Midbrain (tissue), 1 donor: ENCODE results near the gene SOST.
"Not testable (repeated sequence)": the region's sequence is repeated elsewhere in the genome, so short reads cannot be mapped to it uniquely, and the experiment has no call there.

Source experiments
- DNase-seq: peaks from one replicate; lab custom pipeline; 2025; lab: John Stamatoyannopoulos, UW

Gene SOST

DNA sequence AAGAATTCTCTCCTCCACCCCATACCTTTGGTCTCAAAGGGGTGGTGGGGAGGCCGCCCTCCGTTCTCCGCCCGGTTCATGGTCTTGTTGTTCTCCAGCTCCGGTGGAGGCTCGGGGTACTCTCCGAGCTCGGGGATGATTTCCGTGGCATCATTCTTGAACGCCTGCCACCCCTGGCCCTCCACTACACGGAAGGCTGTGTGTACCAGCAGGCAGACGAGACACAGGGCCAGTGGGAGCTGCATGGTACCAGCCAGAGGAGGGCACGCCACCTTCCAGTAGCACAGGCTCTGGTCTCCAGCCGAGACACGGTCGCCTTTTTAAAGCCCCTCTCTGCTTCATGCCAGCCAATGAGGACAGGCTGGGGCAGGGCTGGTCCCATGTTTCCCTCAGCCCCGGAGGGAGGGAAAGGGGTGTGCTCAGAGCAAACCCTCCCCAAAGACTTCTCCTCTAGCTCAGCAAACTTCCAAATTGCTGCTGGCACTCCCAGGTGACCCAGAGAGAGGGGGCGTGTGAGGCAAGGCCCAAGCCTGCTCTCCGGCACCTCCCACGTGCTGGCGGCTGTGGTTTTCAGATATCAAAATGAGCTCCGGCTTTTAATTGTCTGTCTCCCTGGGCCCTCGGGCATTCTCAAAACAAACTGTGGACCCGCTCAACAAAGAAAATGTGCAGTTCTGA, at the start of gene SOST:
TSS of gene SOST (minus strand) at position 295 of the 678 bp plus-strand sequence. CDS start at position 245, 50 bp downstream.
- DNase-seq, result no peak

DNA sequence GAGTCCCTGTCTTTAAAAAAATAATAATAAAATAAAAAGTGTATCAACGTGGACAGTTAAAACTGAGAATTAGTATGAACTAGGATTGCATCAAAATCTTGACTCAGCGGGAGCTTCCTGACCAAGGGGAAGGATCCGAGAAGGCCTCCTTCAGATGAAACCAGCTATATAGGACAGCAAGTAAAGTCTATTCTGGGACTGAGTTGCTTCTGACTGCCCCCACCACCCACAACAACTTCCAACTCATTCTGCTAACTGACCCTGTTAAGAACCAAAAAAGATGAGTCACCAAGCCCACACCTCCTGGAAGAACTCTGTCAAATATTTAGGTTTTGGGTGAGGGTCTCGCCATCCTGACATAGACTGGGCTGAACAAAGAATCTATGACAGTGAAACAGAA, 49.5 kb upstream of the SOST start:
- DNase-seq, result no peak

GRCh38 chr17:43805117-43805516, 46.5 kb upstream of the SOST start:
- DNase-seq, result no peak

DNA sequence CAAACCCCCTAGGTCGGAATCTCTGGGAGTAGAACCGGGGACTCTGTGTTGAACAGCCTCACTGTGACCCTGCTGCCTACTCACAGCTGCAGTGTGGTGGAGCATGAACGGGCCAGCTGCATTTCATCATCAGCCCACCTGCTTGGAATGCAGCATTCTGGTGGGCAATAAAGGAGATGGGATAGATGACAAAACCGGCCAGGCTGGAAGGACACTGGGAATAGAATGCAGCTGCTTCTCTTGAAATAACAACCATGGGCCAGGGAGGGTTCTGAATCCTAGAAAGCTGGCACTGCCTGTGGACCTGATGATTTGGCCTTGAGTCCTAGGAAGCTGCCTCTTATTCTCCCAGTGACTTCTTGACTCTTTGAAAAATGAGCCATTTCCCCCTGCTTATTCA, 45.2 kb upstream of the SOST start:
- DNase-seq, result no peak

DNA sequence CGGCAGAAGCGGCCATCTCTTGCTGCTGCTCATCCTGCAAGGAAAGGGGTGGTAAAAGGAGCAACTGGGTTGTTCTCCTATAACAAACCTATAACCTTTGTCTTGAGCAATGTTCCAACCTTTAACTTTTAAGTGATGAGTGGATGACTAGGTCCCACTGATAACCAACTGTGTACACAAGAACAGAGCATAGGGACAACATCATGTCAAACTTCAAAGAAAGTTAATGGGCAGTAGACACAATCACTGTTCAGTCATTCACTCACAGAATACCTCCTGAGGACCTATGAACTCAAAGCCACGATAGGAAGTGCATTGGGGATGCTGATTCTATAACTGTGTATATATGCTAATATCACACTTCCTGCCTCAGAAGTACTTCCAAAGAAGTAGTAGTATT, 43.3 kb upstream of the SOST start:
- DNase-seq, result no peak

- peak; percentile 29 for DNase-seq
Observed at GRCh38 chr17:43800736-43801135, 42.1 kb upstream of the SOST start.

DNA sequence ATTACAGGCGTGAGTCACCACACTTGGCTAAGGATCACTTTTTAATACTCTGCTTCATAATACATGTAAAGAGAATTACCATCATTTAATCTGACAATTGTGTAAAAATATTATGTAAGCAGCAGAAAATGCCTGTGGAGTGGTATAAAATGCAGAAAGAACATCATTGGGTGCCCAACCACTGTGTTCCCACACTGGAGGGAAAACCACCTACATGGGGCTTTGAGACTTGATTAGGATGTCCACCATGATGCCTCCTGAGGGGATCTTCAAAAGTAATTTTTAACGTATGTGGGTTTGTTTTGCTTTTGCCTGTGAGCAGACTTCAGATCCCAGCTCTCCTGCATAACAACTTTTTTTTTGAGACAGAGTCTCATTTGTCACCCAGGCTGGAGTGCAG, 40.5 kb upstream of the SOST start:
- DNase-seq, result no peak

GRCh38 chr17:43798024-43798423, 39.4 kb upstream of the SOST start:
- not testable (repeated sequence) for DNase-seq

DNA sequence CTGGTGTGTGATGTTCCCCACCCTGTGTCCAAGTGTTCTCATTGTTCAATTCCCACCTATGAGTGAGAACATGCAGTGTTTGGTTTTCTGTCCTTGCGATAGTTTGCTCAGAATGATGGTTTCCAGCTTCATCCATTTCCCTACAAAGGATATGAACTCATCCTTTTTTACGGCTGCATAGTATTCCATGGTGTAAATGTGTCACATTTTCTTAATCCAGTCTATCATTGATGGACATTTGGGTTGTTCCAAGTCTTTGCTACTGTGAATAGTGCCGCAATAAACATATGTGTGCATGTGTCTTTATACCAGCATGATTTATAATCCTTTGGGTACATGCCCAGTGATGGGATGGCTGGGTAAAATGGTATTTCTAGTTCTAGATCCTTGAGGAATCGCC, 34.1 kb upstream of the SOST start:
- DNase-seq, result not testable (repeated sequence)

GRCh38 chr17:43791589-43791988, 33.0 kb upstream of the SOST start:
- DNase-seq, result peak; percentile 56

DNA sequence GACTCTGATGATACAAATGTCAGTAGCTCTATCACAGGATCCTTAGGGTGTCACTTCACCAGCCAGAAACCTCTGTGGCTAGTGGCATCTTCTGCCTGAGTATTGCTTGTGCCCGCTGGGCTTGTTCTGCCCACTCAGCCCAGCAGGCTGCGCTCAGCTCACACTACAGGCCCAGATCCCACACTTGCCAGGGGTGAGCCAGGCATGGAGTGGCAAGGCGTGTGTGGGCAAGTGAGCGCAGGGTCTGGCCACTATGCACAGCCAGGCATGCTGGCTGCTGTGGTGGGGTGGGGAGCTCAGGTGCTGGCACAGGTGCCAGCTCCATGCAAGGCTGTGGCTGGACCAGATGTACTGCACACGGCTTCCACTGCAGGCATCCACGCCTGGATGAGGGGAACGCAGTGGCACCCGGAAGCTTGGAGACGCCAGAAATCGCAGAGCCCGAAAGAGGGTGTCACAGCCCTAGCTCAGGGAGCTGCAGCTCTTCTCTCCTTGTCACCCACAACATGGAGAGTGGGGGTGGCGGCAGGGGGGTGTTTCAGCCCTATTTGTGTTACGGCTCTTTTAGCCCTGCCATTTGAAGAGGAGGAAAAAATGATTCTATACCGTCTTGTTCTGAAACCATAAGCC, 31.8 kb upstream of the SOST start:
- DNase-seq, result no peak

- no peak for DNase-seq
Observed at GRCh38 chr17:43789482-43789881, 30.9 kb upstream of the SOST start.

GRCh38 chr17:43788540-43788939, 29.9 kb upstream of the SOST start:
- DNase-seq, result no peak

GRCh38 chr17:43787728-43788127, 29.1 kb upstream of the SOST start:
- DNase-seq, result no peak

DNA sequence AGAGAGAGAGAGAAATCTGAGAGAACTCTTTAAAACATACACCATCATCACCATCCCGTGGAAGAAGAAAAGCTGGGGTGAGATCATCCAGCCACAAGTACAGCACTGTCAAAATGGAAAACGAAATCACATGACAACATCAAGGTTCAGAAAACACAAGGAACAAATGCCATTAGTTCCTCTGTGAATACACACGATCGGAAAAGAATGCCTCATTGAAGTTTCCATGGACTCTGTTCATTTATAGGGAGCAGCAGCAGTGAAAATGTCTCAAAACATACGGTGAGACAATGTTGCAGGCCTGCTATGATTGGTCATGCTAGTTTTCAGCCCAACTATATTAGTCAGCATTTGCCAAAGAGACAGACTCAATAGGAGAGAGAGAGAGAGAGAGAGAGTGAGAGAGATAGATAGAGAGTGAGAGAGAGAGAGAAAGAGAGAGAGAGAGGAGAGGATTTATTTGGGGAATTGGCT, 26.1 kb upstream of the SOST start:
- peak; percentile 25 for DNase-seq

DNA sequence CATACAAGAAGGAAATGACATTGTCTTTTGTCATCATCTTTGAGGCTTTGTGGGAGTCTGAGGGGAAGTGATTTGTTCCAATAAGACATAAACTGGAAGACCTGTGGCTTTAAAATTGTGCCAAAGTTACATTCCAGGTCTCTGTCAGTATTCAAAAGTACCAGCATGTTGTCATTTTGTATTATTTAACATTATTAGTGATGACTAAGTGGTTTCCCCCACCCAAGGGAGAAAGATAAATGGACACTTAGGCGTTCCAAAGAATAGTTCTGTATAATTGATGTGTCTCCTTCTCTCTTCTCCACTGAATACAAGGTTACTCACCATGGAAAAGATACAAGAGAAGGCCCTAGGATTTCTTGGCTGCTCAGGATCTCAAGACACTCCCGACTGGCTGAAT, 25.5 kb upstream of the SOST start:
- DNase-seq, result no peak

DNA sequence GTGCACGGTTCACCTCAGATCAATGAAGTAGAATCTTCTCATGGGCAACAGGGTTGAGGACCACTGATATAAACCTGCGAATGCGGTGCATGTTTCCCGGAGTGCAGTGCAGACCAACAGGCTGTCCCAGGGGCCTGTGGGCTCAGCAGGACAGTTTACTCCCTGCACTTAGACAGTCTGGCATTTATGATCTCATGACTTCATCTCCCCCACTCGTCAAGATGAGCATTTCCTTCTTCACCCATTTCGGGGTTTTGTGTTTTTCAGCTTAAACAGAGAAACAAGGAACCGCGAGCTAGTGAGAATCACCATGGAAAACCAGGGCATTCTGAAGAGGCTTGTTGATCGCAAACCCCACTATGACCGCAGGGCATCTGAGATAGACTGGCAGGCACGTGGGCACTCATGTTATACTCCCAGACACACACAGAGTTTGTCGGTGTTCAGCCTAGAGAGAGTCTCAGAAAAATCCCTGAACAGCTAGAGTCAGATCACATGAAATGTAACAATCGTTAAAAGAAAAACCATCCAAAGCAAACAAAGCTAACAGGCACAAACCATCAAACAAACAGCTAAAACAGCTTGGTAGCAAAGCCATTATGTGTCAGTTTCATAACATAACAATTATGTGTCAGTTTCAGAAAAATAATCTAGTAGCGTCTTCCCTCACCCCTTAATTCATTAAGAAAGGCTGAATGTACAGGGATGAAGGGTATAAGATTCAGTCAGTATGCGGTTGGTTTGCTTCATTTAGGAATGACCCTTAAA, 24.5 kb upstream of the SOST start:
- no peak for DNase-seq

GRCh38 chr17:43780135-43780534, 21.5 kb upstream of the SOST start, which contains the start of gene CFAP97D1:
TSS of gene CFAP97D1 (plus strand) at chr17:43780435. CDS start at chr17:43780463, 28 bp downstream.
- DNase-seq, result no peak

- DNase-seq, result no peak
Observed at GRCh38 chr17:43779145-43780125, 20.8 kb upstream of the SOST start.

GRCh38 chr17:43778337-43779144, 19.9 kb upstream of the SOST start, which contains the start of gene DUSP3:
TSS of gene DUSP3 (minus strand) at chr17:43778977. CDS start at chr17:43778924, 53 bp downstream.
- DNase-seq, result peak; percentile 85
